Osteoblast (primary cell): ENCODE measurements around the gene ERCC8. TPM values are rescaled to one million over a fixed set of nuclear protein-coding genes. Genes with fewer than 3 reads are reported as not detected.

Experiments
- DNase-seq: peaks from one replicate; pipeline ENCODE4 v3.0.0; 2011; ENCODE audit warnings: low spot score, mixed read lengths; ENCODE audit not compliant: insufficient read length; ENCODE audit errors: missing footprints
- H2AFZ ChIP-seq: 2 replicates; pipeline ENCODE4 v1.6.0; 2011; ENCODE audit warnings: mild to moderate bottlenecking, low read length
- H3K27ac ChIP-seq: 2 replicates; pipeline ENCODE4 v1.5.1; 2011; ENCODE audit warnings: mild to moderate bottlenecking, low read depth, low read length, moderate library complexity
- H3K27me3 ChIP-seq: 2 replicates; pipeline ENCODE4 v1.6.0; 2012; ENCODE audit warnings: mild to moderate bottlenecking, control low read depth, inconsistent platforms, low read length, moderate library complexity; ENCODE audit not compliant: insufficient read depth
- H3K36me3 ChIP-seq: 2 replicates; pipeline ENCODE4 v1.5.1; 2011; ENCODE audit warnings: mild to moderate bottlenecking, low read length, control low read depth, moderate library complexity; ENCODE audit not compliant: insufficient read depth
- H3K4me1 ChIP-seq: 2 replicates; pipeline ENCODE4 v1.5.1; 2011; ENCODE audit warnings: mild to moderate bottlenecking, low read length, control low read depth, moderate library complexity; ENCODE audit not compliant: insufficient read depth
- H3K4me2 ChIP-seq: 2 replicates; pipeline ENCODE4 v1.6.0; 2011; ENCODE audit warnings: mild to moderate bottlenecking, low read length; ENCODE audit not compliant: insufficient read depth
- H3K4me3 ChIP-seq: fragments of 200-600 bp; sonication (generic); 3 replicates; pipeline ENCODE4 v1.5.1; 2012; ENCODE audit warnings: mild to moderate bottlenecking, low read length, inconsistent platforms; ENCODE audit not compliant: insufficient read depth
- H3K79me2 ChIP-seq: 2 replicates; pipeline ENCODE4 v1.6.0; 2012; ENCODE audit warnings: mild to moderate bottlenecking, low read length, control low read depth, inconsistent platforms; ENCODE audit not compliant: insufficient read depth
- H3K9me3 ChIP-seq: 2 replicates; pipeline ENCODE4 v1.5.1; 2011; ENCODE audit warnings: low read depth, low read length, control low read depth
- H4K20me1 ChIP-seq: 2 replicates; pipeline ENCODE4 v1.6.0; 2012; ENCODE audit warnings: mild to moderate bottlenecking, low read length, control low read depth; ENCODE audit not compliant: insufficient read depth
- CTCF ChIP-seq: IDR thresholded peaks from 2 replicates; pipeline ENCODE4 v1.5.1; 2011; ENCODE audit warnings: mild to moderate bottlenecking, low read depth, low read length, moderate library complexity; ENCODE audit errors: extremely low read depth
- total RNA-seq: library from RNA; depleted of rRNA; stranded (reverse); fragments of >200 nt; gene quantifications from 2 replicates; pipeline ENCODE4 v1.2.3, GENCODE V29; 2012

The ERCC8 gene
- total RNA-seq, 1 donor, result 23.2 TPM

DNA sequence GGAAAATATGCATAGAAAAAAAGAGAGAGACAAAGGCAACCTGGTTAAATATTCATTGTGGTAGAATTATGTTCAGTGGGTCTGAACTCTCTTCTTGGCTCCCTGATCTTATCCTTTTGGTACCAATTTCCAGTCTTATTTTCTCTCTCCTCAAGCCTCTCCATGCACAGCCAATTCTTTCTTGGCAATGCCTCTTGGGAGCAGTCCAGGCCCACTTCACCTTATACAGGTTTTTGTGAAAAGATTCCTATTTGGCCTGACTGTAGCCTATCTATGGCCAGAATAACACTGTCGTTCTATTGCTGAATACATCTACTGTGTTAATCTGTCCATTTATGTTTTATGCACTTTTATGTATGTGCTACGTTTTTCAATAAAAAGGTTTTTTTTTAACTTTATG lies 103.5 kb downstream of the ERCC8 start:
- Histone ChIP-seq H3K79me2 (no peaks in the 10 kb centered on the region), H3K4me1 (peaks cover 8% of the 10 kb centered on the region), H3K4me2 (no peak overlapping the region), H3K9me3 (no peaks in the 10 kb centered on the region), H3K36me3 (no peaks in the 10 kb centered on the region), H3K27me3 (peaks cover 56% of the 10 kb centered on the region), H4K20me1 (no peaks in the 10 kb centered on the region), H2AFZ (no peak overlapping the region), H3K27ac (no peak overlapping the region), H3K4me3 (no peak overlapping the region)
- TF ChIP-seq CTCF, result no peak
- DNase-seq, result no peak

- Histone ChIP-seq H3K27me3 (peaks cover 13% of the 10 kb centered on the region), H3K9me3 (no peaks in the 10 kb centered on the region), H3K4me1 (no peaks in the 10 kb centered on the region), H3K36me3 (no peaks in the 10 kb centered on the region), H3K79me2 (no peaks in the 10 kb centered on the region), H2AFZ (no peak overlapping the region), H3K4me2 (no peak overlapping the region), H4K20me1 (no peaks in the 10 kb centered on the region), H3K4me3 (no peak overlapping the region), H3K27ac (no peak overlapping the region)
- no peak for DNase-seq
- no peak for TF ChIP-seq CTCF
Measured at GRCh38 chr5:60836131-60836530, 108.7 kb downstream of the ERCC8 start.

DNA sequence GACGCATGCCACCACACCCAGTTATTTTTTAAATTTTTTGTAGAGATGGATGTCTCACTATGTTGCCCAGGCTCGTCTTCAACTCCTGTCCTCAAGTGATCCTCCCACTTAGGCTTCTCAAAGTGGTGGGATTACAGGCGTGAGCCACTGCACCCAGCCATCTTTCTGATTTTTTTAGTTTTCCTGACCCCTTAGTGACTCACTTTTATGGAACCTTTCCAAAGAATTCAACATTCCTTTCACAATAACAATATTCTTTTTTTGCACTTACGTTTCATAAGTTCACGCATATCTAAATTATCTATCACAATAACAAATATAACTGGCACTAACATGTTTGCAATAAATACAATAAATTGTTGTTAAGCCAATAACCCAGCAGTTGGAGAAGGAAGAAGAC lies 109.3 kb downstream of the ERCC8 start:
- no peak overlapping the region for H3K4me2 ChIP-seq
- no peaks in the 10 kb centered on the region for H3K36me3 ChIP-seq
- no peaks in the 10 kb centered on the region for H4K20me1 ChIP-seq
- no peak for DNase-seq
- H3K4me3 ChIP-seq, result no peak overlapping the region
- no peaks in the 10 kb centered on the region for H3K79me2 ChIP-seq
- H3K4me1 ChIP-seq, result no peaks in the 10 kb centered on the region
- TF ChIP-seq CTCF, result no peak
- no peak overlapping the region for H3K27ac ChIP-seq
- no peaks in the 10 kb centered on the region for H3K9me3 ChIP-seq
- peaks cover 11% of the 10 kb centered on the region for H3K27me3 ChIP-seq
- H2AFZ ChIP-seq, result no peak overlapping the region

- no peak for TF ChIP-seq CTCF
- Histone ChIP-seq H4K20me1 (no peaks in the 10 kb centered on the region), H3K9me3 (no peaks in the 10 kb centered on the region), H3K27me3 (peaks cover 6% of the 10 kb centered on the region), H3K79me2 (no peaks in the 10 kb centered on the region), H3K4me2 (no peak overlapping the region), H3K4me3 (no peak overlapping the region), H3K36me3 (no peaks in the 10 kb centered on the region), H2AFZ (no peak overlapping the region), H3K4me1 (no peaks in the 10 kb centered on the region), H3K27ac (no peak overlapping the region)
- no peak for DNase-seq
Measured at GRCh38 chr5:60833520-60833919, 111.3 kb downstream of the ERCC8 start.
